Prostate gland (tissue), 2 donors: ENCODE measurements around the gene ACOX3.

Source experiments
- CTCF ChIP-seq, 4 experiments: fragments of 200-600 bp in 2 of 4; fragments of 450-650 bp in 2 of 4; sonication (generic) in 2 of 4; IDR thresholded peaks; 1 replicate in 3 of 4; 2 replicates in 1 of 4; pipeline ENCODE4 v1.5.1; 2016 to 2019; ENCODE audit warnings: antibody characterized with exemption in 4 of 4, mild to moderate bottlenecking in 2 of 4, moderate library complexity in 2 of 4
- POLR2A ChIP-seq: fragments of 450-650 bp; IDR thresholded peaks from one replicate; pipeline ENCODE4 v1.6.1; 2016; ENCODE audit warnings: antibody characterized with exemption, mild to moderate bottlenecking
- POLR2AphosphoS5 ChIP-seq: sonication (generic); formaldehyde crosslinking; IDR thresholded peaks from one replicate; pipeline ENCODE4 v1.6.1; 2017; ENCODE audit warnings: antibody characterized with exemption

DNA sequence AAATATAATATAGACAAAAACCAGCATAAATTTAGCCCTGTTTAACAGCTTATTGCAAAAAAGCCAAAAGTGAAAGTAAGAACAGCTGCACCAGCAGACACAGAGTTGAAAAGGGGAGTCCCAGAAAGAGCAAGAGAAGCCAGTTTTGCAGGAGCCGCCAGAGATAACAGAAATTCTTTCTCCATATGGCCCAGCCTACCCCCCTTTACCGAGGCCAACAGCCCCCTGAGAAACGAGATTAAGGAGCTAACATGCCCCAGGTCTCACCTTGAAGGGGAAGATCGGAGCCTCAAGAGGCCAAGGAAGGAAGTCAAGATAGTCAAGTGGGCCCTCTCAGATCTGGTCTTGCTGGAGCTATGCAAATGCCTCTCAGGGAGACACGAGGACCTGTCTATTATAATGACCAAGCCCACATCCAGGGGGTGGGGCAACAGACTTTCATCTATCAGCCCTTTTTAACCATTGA lies 4.8 kb downstream of the ACOX3 start:
- no peak for TF ChIP-seq POLR2A
- no peak for TF ChIP-seq CTCF (IDR thresholded peaks at IDR 0.05)
- no peak for TF ChIP-seq POLR2AphosphoS5
